ENCODE data around the gene CCDC93.

Gene CCDC93, protein sequence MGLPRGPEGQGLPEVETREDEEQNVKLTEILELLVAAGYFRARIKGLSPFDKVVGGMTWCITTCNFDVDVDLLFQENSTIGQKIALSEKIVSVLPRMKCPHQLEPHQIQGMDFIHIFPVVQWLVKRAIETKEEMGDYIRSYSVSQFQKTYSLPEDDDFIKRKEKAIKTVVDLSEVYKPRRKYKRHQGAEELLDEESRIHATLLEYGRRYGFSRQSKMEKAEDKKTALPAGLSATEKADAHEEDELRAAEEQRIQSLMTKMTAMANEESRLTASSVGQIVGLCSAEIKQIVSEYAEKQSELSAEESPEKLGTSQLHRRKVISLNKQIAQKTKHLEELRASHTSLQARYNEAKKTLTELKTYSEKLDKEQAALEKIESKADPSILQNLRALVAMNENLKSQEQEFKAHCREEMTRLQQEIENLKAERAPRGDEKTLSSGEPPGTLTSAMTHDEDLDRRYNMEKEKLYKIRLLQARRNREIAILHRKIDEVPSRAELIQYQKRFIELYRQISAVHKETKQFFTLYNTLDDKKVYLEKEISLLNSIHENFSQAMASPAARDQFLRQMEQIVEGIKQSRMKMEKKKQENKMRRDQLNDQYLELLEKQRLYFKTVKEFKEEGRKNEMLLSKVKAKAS

DNA sequence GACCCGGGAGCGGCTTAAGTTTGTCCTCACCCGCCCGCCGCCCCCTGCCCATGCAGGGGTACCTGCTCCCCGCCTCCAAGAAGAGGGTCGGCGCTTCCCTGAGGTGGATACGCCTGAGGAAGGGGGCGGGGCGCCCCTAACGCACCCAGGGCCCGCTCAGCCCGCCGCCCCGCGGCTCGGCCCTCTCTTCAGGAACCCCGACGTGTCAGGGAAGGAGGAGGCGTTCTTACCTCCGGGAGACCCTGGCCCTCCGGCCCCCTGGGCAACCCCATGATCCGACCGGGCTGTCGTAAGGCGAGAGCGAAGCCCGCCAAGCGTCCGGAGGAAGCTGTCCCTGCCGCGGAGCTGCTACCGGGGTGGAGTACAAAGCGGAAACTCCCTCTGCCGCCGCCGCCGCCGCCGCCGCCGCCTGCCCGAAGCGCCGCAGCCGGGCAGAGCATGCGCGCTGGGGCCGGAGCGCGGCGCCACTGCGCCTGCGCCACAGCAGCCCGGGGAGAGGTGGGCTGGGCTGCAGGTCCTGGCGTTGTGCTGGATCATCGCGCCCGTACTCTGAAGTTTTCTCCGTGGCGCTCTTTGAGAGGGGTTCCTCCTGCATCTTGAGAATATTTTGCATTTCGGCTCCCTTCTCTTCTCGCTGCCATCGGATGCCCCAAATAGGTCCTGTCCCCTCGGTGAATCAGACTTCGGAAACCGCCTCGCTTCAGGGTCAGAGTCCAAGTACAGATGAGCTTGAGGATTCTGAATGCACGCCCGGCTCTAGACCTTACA, at the start of gene CCDC93:
Gene CCDC93, minus strand, starts transcription at position 347 of the 768 bp plus-strand sequence. Its CDS starts 75 bp downstream, at position 272.
- CTCF ChIA-PET = interaction anchor here (0.9 to 5.9 kb wide), 13 partner anchors 9 to 841 kb away, joined by 3 to 99 read pairs (median 4); partner anchors contain the start of gene DDX18
- peak; percentile 98 for DNase-seq (ENCODE audit: extremely low spot score)
- TF ChIP-seq, protein P1, sequence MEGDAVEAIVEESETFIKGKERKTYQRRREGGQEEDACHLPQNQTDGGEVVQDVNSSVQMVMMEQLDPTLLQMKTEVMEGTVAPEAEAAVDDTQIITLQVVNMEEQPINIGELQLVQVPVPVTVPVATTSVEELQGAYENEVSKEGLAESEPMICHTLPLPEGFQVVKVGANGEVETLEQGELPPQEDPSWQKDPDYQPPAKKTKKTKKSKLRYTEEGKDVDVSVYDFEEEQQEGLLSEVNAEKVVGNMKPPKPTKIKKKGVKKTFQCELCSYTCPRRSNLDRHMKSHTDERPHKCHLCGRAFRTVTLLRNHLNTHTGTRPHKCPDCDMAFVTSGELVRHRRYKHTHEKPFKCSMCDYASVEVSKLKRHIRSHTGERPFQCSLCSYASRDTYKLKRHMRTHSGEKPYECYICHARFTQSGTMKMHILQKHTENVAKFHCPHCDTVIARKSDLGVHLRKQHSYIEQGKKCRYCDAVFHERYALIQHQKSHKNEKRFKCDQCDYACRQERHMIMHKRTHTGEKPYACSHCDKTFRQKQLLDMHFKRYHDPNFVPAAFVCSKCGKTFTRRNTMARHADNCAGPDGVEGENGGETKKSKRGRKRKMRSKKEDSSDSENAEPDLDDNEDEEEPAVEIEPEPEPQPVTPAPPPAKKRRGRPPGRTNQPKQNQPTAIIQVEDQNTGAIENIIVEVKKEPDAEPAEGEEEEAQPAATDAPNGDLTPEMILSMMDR (IDR thresholded peaks at IDR 0.05; ENCODE audit: control extremely low read depth, extremely low read depth, low read depth, missing control alignments) = no peak
- POLR2A ChIA-PET = interaction anchor here (0.6 to 1.1 kb wide), 2 partner anchors 75 to 188 kb away, joined by 3 read pairs; partner anchors contain the start of gene INSIG2

DNA sequence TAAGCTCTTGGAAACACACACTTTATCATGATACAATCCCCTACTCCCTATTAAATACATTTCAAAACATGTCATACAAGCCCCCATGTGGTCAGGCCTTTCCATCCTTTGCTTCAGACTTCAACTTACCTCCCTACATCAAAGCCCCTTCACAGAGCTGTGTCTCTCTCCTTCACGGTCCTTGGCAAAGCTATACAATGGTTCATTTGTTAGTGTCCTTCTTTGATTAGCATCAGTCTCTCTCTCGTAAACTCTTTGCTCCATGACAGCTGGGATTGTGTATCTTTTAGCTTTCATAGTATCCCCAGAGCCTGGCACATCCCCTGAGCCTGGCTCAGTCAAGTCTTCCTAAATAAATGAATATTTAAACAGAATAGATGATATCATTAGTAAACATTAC, 48.8 kb upstream of the CCDC93 start:
- POLR2A ChIA-PET = no interaction called here
- TF ChIP-seq, protein P1 (IDR thresholded peaks at IDR 0.05; ENCODE audit: control extremely low read depth, extremely low read depth, low read depth, missing control alignments) = no peak
- DNase-seq (ENCODE audit: extremely low spot score) = no peak
- CTCF ChIA-PET = interaction anchor here (0.8 to 22.5 kb wide), 11 partner anchors 11 to 793 kb away, joined by 3 to 486 read pairs (median 4); partner anchors contain the start of gene CCDC93

DNA sequence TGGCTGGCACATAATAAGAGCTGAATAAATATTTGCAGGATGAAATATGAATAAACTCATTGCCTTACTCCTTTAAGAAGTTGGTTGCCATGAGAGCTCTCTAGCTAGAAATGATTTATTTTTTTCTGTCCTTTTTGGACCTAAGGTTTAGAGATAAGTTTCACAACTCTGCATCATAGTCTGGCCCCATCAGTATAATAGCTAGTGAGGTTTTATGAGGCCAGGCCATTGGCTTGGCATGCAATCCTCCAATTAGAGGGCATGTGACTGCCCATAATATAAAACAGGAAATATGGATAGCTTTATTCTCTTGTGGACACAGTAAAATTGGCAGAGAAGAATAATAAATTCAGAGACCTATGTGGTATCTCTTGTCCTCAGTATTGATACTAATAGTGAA, 48.2 kb upstream of the CCDC93 start:
- ChIA-PET CTCF (interaction anchor here (0.7 to 22.5 kb wide), 14 partner anchors 12 to 793 kb away, joined by 3 to 486 read pairs (median 4); partner anchors contain the start of gene CCDC93), POLR2A (no interaction called here)
- TF ChIP-seq, protein P1 (IDR thresholded peaks at IDR 0.05; ENCODE audit: control extremely low read depth, extremely low read depth, low read depth, missing control alignments) = no peak
- no peak for DNase-seq (ENCODE audit: extremely low spot score)

DNA sequence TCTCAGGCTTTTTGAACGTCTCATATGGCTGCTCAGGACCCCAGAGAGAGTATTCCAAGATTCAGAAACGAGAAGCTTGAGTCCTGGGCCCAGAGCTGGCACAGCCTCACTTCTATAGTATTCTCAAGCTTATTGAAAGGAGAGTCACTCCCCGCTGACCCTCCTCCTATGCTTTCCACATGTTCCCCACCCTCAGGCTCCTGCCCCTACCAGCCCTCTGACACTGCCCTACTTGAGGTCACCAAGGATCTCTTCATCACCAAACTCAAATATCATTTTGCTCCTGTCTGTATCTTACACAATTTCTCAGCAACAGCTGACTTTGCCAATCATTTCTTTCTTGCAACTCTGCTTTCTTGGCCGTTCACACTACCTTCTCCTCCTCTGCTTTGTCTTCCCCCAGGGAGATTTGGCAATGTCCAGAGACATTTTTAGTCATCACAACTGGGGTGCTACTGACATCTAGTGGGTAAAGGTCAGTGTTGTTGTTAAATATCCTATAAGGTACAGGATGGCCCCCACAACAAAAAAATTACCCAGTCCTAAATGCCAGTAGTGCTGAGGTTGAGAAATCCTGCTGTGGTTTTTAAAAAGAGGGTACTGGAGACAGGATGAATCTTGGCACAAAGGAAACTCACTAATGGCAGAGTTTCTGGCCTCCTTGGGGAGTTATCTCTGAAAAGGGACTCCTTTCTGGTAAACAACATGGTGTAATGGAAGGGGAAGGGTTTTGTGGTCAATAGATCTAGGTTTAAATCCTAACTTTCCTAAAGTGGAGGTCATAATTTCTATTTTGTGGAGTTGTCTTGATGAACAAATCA, 47.5 kb upstream of the CCDC93 start:
- ChIA-PET CTCF (interaction anchor here (0.6 to 22.5 kb wide), 25 partner anchors 9 to 794 kb away, joined by 3 to 486 read pairs (median 4); partner anchors contain the start of genes DDX18 and INSIG2), POLR2A (no interaction called here)
- peak; percentile 38 for DNase-seq (ENCODE audit: extremely low spot score)
- TF ChIP-seq, protein P1 (IDR thresholded peaks at IDR 0.05; ENCODE audit: control extremely low read depth, extremely low read depth, low read depth, missing control alignments) = peak; percentile 52

DNA sequence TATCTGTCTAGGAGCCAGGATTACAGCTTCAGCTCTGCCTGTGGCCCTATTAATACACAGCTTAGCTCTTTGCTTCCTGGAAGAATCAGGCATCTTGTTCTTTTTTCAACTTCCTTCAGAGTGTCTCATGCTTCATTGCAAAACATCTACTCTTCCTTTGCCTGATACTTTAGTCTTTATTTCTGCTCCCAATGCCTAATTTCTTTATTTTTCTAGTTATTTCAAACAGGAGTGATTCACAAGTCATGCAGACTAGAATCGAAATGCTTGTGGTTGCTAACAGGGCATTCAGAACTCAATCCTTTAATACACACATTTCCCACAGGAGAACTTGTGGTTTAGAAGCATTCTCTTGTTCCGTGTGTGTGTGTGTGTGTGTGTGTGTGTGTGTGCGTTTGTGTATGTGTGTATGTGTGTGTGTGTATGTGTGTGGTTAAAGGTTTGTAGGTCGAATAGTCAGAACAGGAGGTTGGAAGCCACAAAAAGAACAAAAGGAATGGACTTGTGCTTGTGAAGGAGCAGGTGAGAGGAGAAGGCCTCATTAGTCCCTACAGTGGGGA, 46.1 kb upstream of the CCDC93 start:
- DNase-seq (ENCODE audit: extremely low spot score) = no peak
- POLR2A ChIA-PET = no interaction called here
- TF ChIP-seq, protein P1 (IDR thresholded peaks at IDR 0.05; ENCODE audit: control extremely low read depth, extremely low read depth, low read depth, missing control alignments) = no peak
- CTCF ChIA-PET = interaction anchor here (0.9 to 22.5 kb wide), 13 partner anchors 10 to 71 kb away, joined by 3 to 486 read pairs (median 5); no protein-coding TSS in a partner anchor

All from GM10248 (cell line).